B cell (primary cell): ENCODE data around the gene APEX1. TPM values are rescaled to one million over a fixed set of nuclear protein-coding genes. Genes with fewer than 3 reads are reported as not detected.

ENCODE experiments used
- ATAC-seq: fragments of 200-7000 bp; cut with Tn5 transposase; one replicate; pipeline ENCODE4 v1.10.0; 2021; ENCODE audit warnings: low read depth, mild to moderate bottlenecking, moderate number of reproducible peaks, moderate library complexity
- CTCF ChIA-PET: fragments of 350-600 bp; sonication (Branson Sonifier 250); formaldehyde crosslinking; loops from one replicate; lab custom pipeline; 2021; ENCODE audit warnings: antibody characterized with exemption, inconsistent platforms; lab: Charles Lee
- POLR2A ChIA-PET: fragments of 350-600 bp; sonication (Branson Sonifier 250); formaldehyde crosslinking; loops from one replicate; lab custom pipeline; 2021; ENCODE audit warnings: antibody characterized with exemption; lab: Charles Lee
- DNase-seq: peaks from one replicate; pipeline ENCODE4 v3.0.0; 2013
- H2AFZ ChIP-seq: 2 replicates; pipeline ENCODE4 v1.6.1; 2012; ENCODE audit warnings: mild to moderate bottlenecking, low read depth, low read length; ENCODE audit not compliant: insufficient read depth, poor library complexity, severe bottlenecking
- H3K27ac ChIP-seq, 2 donors: 1 replicate in 1 of 2; 2 replicates in 1 of 2; pipeline ENCODE4 v1.5.1; 2012 to 2013; ENCODE audit warnings: low read length in 2 of 2, mild to moderate bottlenecking in 2 of 2, moderate library complexity in 1 of 2
- H3K27me3 ChIP-seq, 4 experiments: fragments of 200-600 bp in 1 of 4; sonication (generic) in 1 of 4; replicated peaks in 1 of 4; 1 replicate in 2 of 4; 2 replicates in 2 of 4; pipeline versions ENCODE4 v1.6.1 to v1.7.0; 2013 to 2016; ENCODE audit warnings: low read length in 3 of 4, mild to moderate bottlenecking in 2 of 4, mixed read lengths in 1 of 4, moderate library complexity in 1 of 4; ENCODE audit not compliant: insufficient read depth in 4 of 4, control insufficient read depth in 3 of 4; ENCODE audit errors: control extremely low read depth in 1 of 4
- H3K36me3 ChIP-seq, 2 experiments: replicated peaks in 1 of 2; 1 replicate in 1 of 2; 2 replicates in 1 of 2; pipeline versions ENCODE4 v1.6.1 to v1.7.1; 2013; ENCODE audit warnings: low read length in 1 of 2; ENCODE audit not compliant: insufficient read depth in 2 of 2, control insufficient read depth in 1 of 2; ENCODE audit errors: control extremely low read depth in 1 of 2, extremely low read depth in 1 of 2
- H3K4me1 ChIP-seq, 2 donors: fragments of 200-600 bp in 1 of 2; sonication (generic) in 1 of 2; 1 replicate in 1 of 2; 2 replicates in 1 of 2; pipeline versions ENCODE4 v1.5.1 to v1.6.1; 2013 to 2017; ENCODE audit warnings: low read length in 2 of 2; ENCODE audit not compliant: control insufficient read depth in 2 of 2, insufficient read depth in 2 of 2
- H3K4me2 ChIP-seq: replicated peaks from 2 replicates; pipeline ENCODE3; 2012; ENCODE audit warnings: mild to moderate bottlenecking, low read depth, low read length; ENCODE audit not compliant: poor library complexity, severe bottlenecking
- H3K4me3 ChIP-seq, 5 experiments: fragments of 200-600 bp in 1 of 5; sonication (generic) in 1 of 5; 1 replicate in 3 of 5; 2 replicates in 2 of 5; pipeline versions ENCODE4 v1.5.1 to v1.7.0; 2011 to 2016; ENCODE audit warnings: low read length in 4 of 5, mild to moderate bottlenecking in 4 of 5, low read depth in 2 of 5, control low read depth in 1 of 5, moderate library complexity in 1 of 5; ENCODE audit not compliant: insufficient read depth in 1 of 5; ENCODE audit errors: control extremely low read depth in 1 of 5, extremely low read depth in 1 of 5
- H3K79me2 ChIP-seq: fragments of 200-600 bp; sonication (generic); one replicate; pipeline ENCODE4 v1.6.0; 2016; ENCODE audit warnings: low read length; ENCODE audit not compliant: control insufficient read depth, insufficient read depth
- H3K9ac ChIP-seq: fragments of 200-600 bp; sonication (generic); 2 replicates; pipeline ENCODE4 v1.6.1; 2017; ENCODE audit warnings: mild to moderate bottlenecking, low read length, moderate library complexity
- H3K9me3 ChIP-seq, 3 donors: one replicate each; pipeline versions ENCODE4 v1.6.1 to v1.7.1; 2013; ENCODE audit warnings: low read length in 2 of 3; ENCODE audit not compliant: control insufficient read depth in 2 of 3, insufficient read depth in 1 of 3; ENCODE audit errors: control extremely low read depth in 1 of 3
- H4K20me1 ChIP-seq: 2 replicates; pipeline ENCODE4 v1.6.0; 2012; ENCODE audit warnings: mild to moderate bottlenecking, low read length; ENCODE audit not compliant: insufficient read depth, control insufficient read depth, poor library complexity, severe bottlenecking
- H3K27ac Mint-ChIP-seq: one replicate; pipeline ENCODE4 v1.8.0; 2021; ENCODE audit warnings: mixed read lengths
- H3K27me3 Mint-ChIP-seq: one replicate; pipeline ENCODE4 v1.8.0; 2021; ENCODE audit warnings: mixed read lengths
- H3K4me1 Mint-ChIP-seq: one replicate; pipeline ENCODE4 v1.8.0; 2021; ENCODE audit warnings: mixed read lengths
- H3K4me3 Mint-ChIP-seq: one replicate; pipeline ENCODE4 v1.8.0; 2021; ENCODE audit warnings: mixed read lengths
- H3K9me3 Mint-ChIP-seq: one replicate; pipeline ENCODE4 v1.8.0; 2022; ENCODE audit warnings: mixed read lengths; ENCODE audit not compliant: insufficient read depth
- CTCF ChIP-seq: fragments of 200-600 bp; IDR thresholded peaks from one replicate; pipeline ENCODE4 v1.8.0; 2022; ENCODE audit warnings: antibody characterized with exemption, mild to moderate bottlenecking
- EZH2 ChIP-seq: IDR thresholded peaks from 2 replicates; pipeline ENCODE4 v1.6.1; 2012; ENCODE audit warnings: borderline replicate concordance, low read depth, mild to moderate bottlenecking, moderate library complexity, low read length; ENCODE audit not compliant: insufficient read depth, poor library complexity, severe bottlenecking
- WGBS: methylation state at CpG from one replicate; pipeline ENCODE4 v1.1.5; 2013; ENCODE audit warnings: missing lambda C conversion rate; ENCODE audit not compliant: insufficient coverage; 5-methylcytosine and 5-hydroxymethylcytosine counted together
- intact Hi-C: fragments of 100-400 bp; cut with micrococcal nuclease; formaldehyde crosslinking; loops from one replicate; pipeline ENCODE4 v1.10.0; 2022
- polyA plus RNA-seq: library from polyadenylated mRNA; depleted of rRNA; stranded (reverse); fragments of >200 nt; gene quantifications from 2 replicates; pipeline ENCODE4 v1.2.3, GENCODE V29; 2012
- total RNA-seq, 2 donors: library from RNA; stranded (reverse); fragments of 120-200 nt in 1 of 2; gene quantifications; 1 replicate in 1 of 2; 2 replicates in 1 of 2; pipeline versions ENCODE4 v1.2.3 to v1.2.4, GENCODE V29; 2013 to 2022

Gene APEX1
- total and polyA plus RNA-seq, 2 donors (not counting 1 experiment from before 2014, with no cell fraction given): 103 to 169 TPM

- Histone ChIP-seq H3K36me3 (no peaks in the 10 kb centered on the region), H3K9ac (no peak overlapping the region), H3K79me2 (peaks cover 1% of the 10 kb centered on the region), H3K9me3 (peaks cover 0 to 14% (median 3%) of the 10 kb centered on the region in 3 donors), H4K20me1 (no peaks in the 10 kb centered on the region), H3K27me3 (no peaks in the 10 kb centered on the region), H3K4me3 (no peak overlapping the region), H3K27ac (no peak overlapping the region), H3K4me1 (peaks cover 33 to 53% of the 10 kb centered on the region in 2 donors), H2AFZ (no peak overlapping the region), H3K4me2 (no peak overlapping the region)
- ATAC-seq (no peak), DNase-seq (no peak)
- H3K4me3 Mint-ChIP-seq: no peak overlapping the region
- H3K27ac Mint-ChIP-seq: no peak overlapping the region
- peaks cover 2% of the 10 kb centered on the region for H3K9me3 Mint-ChIP-seq
- POLR2A ChIA-PET: no interaction called here
- TF ChIP-seq CTCF: no peak
- peaks cover 43% of the 10 kb centered on the region for H3K4me1 Mint-ChIP-seq
- CTCF ChIA-PET: interaction anchor here (0.7 to 3.4 kb wide), 2 partner anchors 14 to 19 kb away, joined by 4 to 16 read pairs; no protein-coding TSS in a partner anchor
- no peaks in the 10 kb centered on the region for H3K27me3 Mint-ChIP-seq
- 84% methylated on average over 33 of the region's 44 CpGs for WGBS
- intact Hi-C loops: no loop called here
Measured at GRCh38 chr14:20434701-20435581, 20.1 kb upstream of the APEX1 start.

GRCh38 chr14:20435582-20436362, 19.3 kb upstream of the APEX1 start, which contains the start of gene KLHL33:
TSS of gene KLHL33 (minus strand) at chr14:20436166. CDS start at chr14:20435811, 355 bp downstream.
- 90% methylated on average over 17 of the region's 17 CpGs for WGBS
- no peaks in the 10 kb centered on the region for H3K27me3 ChIP-seq
- H3K27ac Mint-ChIP-seq: no peak within 1 kb of the TSS
- peaks cover 34 to 53% of the 10 kb centered on the region in 2 donors for H3K4me1 ChIP-seq
- no peak within 1 kb of the TSS for H3K4me2 ChIP-seq
- no peak within 1 kb of the TSS for H3K27ac ChIP-seq
- H3K4me3 ChIP-seq: no peak within 1 kb of the TSS
- ChIA-PET CTCF (interaction anchor here (3.4 kb wide), 1 partner anchor 20 kb away, joined by 16 read pairs; no protein-coding TSS in a partner anchor), POLR2A (no interaction called here)
- ATAC-seq: no peak
- peak within 1 kb of the TSS; percentile 16 for H3K4me3 Mint-ChIP-seq
- H3K79me2 ChIP-seq: no peaks in the 10 kb centered on the region
- no peaks in the 10 kb centered on the region for H4K20me1 ChIP-seq
- no peak for DNase-seq
- H3K27me3 Mint-ChIP-seq: no peaks in the 10 kb centered on the region
- no peak for TF ChIP-seq CTCF
- no peak for TF ChIP-seq EZH2
- no peak within 1 kb of the TSS for H2AFZ ChIP-seq
- intact Hi-C loops: no loop called here
- no peak within 1 kb of the TSS for H3K9ac ChIP-seq
- peaks cover 0 to 12% (median 3%) of the 10 kb centered on the region in 3 donors for H3K9me3 ChIP-seq
- H3K36me3 ChIP-seq: no peaks in the 10 kb centered on the region
- peaks cover 45% of the 10 kb centered on the region for H3K4me1 Mint-ChIP-seq
- peaks cover 2% of the 10 kb centered on the region for H3K9me3 Mint-ChIP-seq
